HCT116 (cell line): ENCODE measurements around the gene TTYH1.

Source experiments
- CEBPB ChIP-seq: IDR thresholded peaks from 2 replicates; pipeline ENCODE4 v1.6.1; 2012; ENCODE audit warnings: low read depth
- CTCF ChIP-seq, 3 experiments: fragments of 200-600 bp in 1 of 3; sonication (generic) in 1 of 3; IDR thresholded peaks in 2 of 3; conservative IDR thresholded peaks in 1 of 3; 2 replicates each; pipeline ENCODE4 v1.5.1; 2012 to 2017; ENCODE audit warnings: low read depth in 2 of 3, low read length in 2 of 3, antibody characterized with exemption in 1 of 3, borderline replicate concordance in 1 of 3, control low read depth in 1 of 3, mild to moderate bottlenecking in 1 of 3, mixed read lengths in 1 of 3, mixed run types in 1 of 3, moderate library complexity in 1 of 3; ENCODE audit not compliant: insufficient read depth in 1 of 3
- EZH2 ChIP-seq: fragments of 200-600 bp; sonication (generic); IDR thresholded peaks from 2 replicates; pipeline ENCODE4 v1.6.1; 2017; ENCODE audit warnings: antibody characterized with exemption, mixed run types
- POLR2A ChIP-seq: IDR thresholded peaks from 2 replicates; pipeline ENCODE4 v1.7.0; 2011; ENCODE audit warnings: borderline replicate concordance; ENCODE audit not compliant: insufficient read depth, insufficient read length; ENCODE audit errors: extremely low read depth
- YY1 ChIP-seq: IDR thresholded peaks from 2 replicates; pipeline ENCODE4 v1.6.1; 2011; ENCODE audit warnings: low read length, low read depth, moderate library complexity, mild to moderate bottlenecking; ENCODE audit not compliant: insufficient replicate concordance; ENCODE audit errors: extremely low read depth

- TF ChIP-seq POLR2A (no peak), YY1 (no peak), CEBPB (no peak), EZH2 (no peak), CTCF (IDR thresholded peaks at IDR 0.05 in 2 of 3, conservative IDR thresholded peaks at IDR 0.05 in 1 of 3; ENCODE audit: borderline replicate concordance in 1 of 3, insufficient read depth in 1 of 3, low read depth in 2 of 3, low read length in 2 of 3) (no peak)
Measured at GRCh38 chr19:54458648-54459281, 43.5 kb downstream of the TTYH1 start.
